HEK293 (cell line): ENCODE data around the gene SLC9A4.

Source experiments
- CTCF ChIA-PET: fragments of 350-600 bp; formaldehyde crosslinking; extraction: SDS; loops from one replicate; lab custom pipeline; 2021; ENCODE audit warnings: antibody characterized with exemption; lab: Yijun Ruan, JAX
- POLR2A ChIA-PET: fragments of 300-600 bp; formaldehyde crosslinking; extraction: SDS; loops from one replicate; lab custom pipeline; 2020; ENCODE audit warnings: antibody characterized with exemption, inconsistent platforms; lab: Yijun Ruan, JAX
- H3K27ac ChIP-seq: fragments of 200-500 bp; sonication (Bioruptor generic); 2 replicates; pipeline ENCODE4 v1.5.1; 2014; ENCODE audit warnings: low read depth, low read length, control low read depth, inconsistent platforms; ENCODE audit errors: extremely low read depth
- H3K36me3 ChIP-seq, 2 experiments: fragments of 200-500 bp in 1 of 2; sonication (Bioruptor generic) in 1 of 2; 1 replicate in 1 of 2; 2 replicates in 1 of 2; pipeline ENCODE4 v1.5.1; 2014 to 2017; ENCODE audit warnings: inconsistent platforms in 2 of 2, low read length in 2 of 2; ENCODE audit not compliant: control insufficient read depth in 2 of 2, insufficient read depth in 1 of 2
- H3K4me1 ChIP-seq: fragments of 200-500 bp; sonication (Bioruptor generic); 2 replicates; pipeline ENCODE4 v1.5.1; 2014; ENCODE audit warnings: mild to moderate bottlenecking, low read length, inconsistent platforms; ENCODE audit not compliant: control insufficient read depth, insufficient read depth
- H3K4me3 ChIP-seq: 2 replicates; pipeline ENCODE4 v1.5.1; 2011; ENCODE audit warnings: low read depth, mild to moderate bottlenecking, control low read depth, low read length, moderate library complexity
- H3K9me3 ChIP-seq: fragments of 200-500 bp; sonication (Bioruptor generic); 2 replicates; pipeline ENCODE4 v1.5.1; 2014; ENCODE audit warnings: low read depth, low read length, inconsistent platforms; ENCODE audit not compliant: control insufficient read depth, insufficient read depth
- FEZF1 ChIP-seq: fragments of 450-650 bp; formaldehyde crosslinking; IDR thresholded peaks from 2 replicates; pipeline ENCODE4 v1.5.1; 2016; ENCODE audit warnings: missing biosample characterization, missing genetic modification characterization
- KLF1 ChIP-seq: fragments of 450-650 bp; formaldehyde crosslinking; IDR thresholded peaks from 2 replicates; pipeline ENCODE4 v1.5.1; 2016; ENCODE audit warnings: missing biosample characterization, missing genetic modification characterization
- KLF10 ChIP-seq: fragments of 450-650 bp; IDR thresholded peaks from 2 replicates; pipeline ENCODE4 v1.5.1; 2018; ENCODE audit warnings: missing biosample characterization, mild to moderate bottlenecking, missing genetic modification characterization
- KLF8 ChIP-seq: fragments of 450-650 bp; formaldehyde crosslinking; IDR thresholded peaks from 2 replicates; pipeline ENCODE4 v1.5.1; 2016; ENCODE audit warnings: missing biosample characterization, missing genetic modification characterization
- PBX3 ChIP-seq: sonication (generic); formaldehyde crosslinking; IDR thresholded peaks from 2 replicates; pipeline ENCODE4 v1.8.1; 2022; ENCODE audit warnings: mild to moderate bottlenecking, moderate library complexity, missing genetic modification reagents
- SP3 ChIP-seq: fragments of 450-650 bp; formaldehyde crosslinking; IDR thresholded peaks from 2 replicates; pipeline ENCODE4 v1.5.1; 2016; ENCODE audit warnings: missing biosample characterization, missing genetic modification characterization
- ZBTB10 ChIP-seq: fragments of 450-650 bp; formaldehyde crosslinking; IDR thresholded peaks from 2 replicates; pipeline ENCODE4 v1.5.1; 2016; ENCODE audit warnings: missing biosample characterization, missing genetic modification characterization
- ZNF155 ChIP-seq: fragments of 450-650 bp; formaldehyde crosslinking; IDR thresholded peaks from 2 replicates; pipeline ENCODE4 v1.5.1; 2016; ENCODE audit warnings: missing biosample characterization, missing genetic modification characterization
- ZNF548 ChIP-seq: fragments of 450-650 bp; formaldehyde crosslinking; IDR thresholded peaks from 2 replicates; pipeline ENCODE4 v1.5.1; 2016; ENCODE audit warnings: missing biosample characterization, missing genetic modification characterization
- ZNF571 ChIP-seq: fragments of 450-650 bp; formaldehyde crosslinking; IDR thresholded peaks from 2 replicates; pipeline ENCODE4 v1.5.0; 2017; ENCODE audit warnings: missing biosample characterization, missing genetic modification characterization
- ZNF670 ChIP-seq: fragments of 450-650 bp; formaldehyde crosslinking; IDR thresholded peaks from 2 replicates; pipeline ENCODE4 v1.5.1; 2016; ENCODE audit warnings: missing biosample characterization, missing genetic modification characterization, low read depth
- ZNF692 ChIP-seq: fragments of 450-650 bp; formaldehyde crosslinking; IDR thresholded peaks from 2 replicates; pipeline ENCODE4 v1.5.1; 2016; ENCODE audit warnings: missing biosample characterization, missing genetic modification characterization
- ZNF707 ChIP-seq: fragments of 450-650 bp; formaldehyde crosslinking; IDR thresholded peaks from 2 replicates; pipeline ENCODE4 v1.5.1; 2016; ENCODE audit warnings: missing biosample characterization, missing genetic modification characterization
- ZNF777 ChIP-seq: fragments of 450-650 bp; formaldehyde crosslinking; IDR thresholded peaks from 2 replicates; pipeline ENCODE4 v1.5.1; 2017; ENCODE audit warnings: missing biosample characterization, missing genetic modification characterization, borderline replicate concordance
- ZSCAN16 ChIP-seq: fragments of 450-650 bp; formaldehyde crosslinking; IDR thresholded peaks from 2 replicates; pipeline ENCODE4 v1.5.1; 2016; ENCODE audit warnings: missing biosample characterization, missing genetic modification characterization
- ZSCAN23 ChIP-seq: fragments of 450-650 bp; formaldehyde crosslinking; IDR thresholded peaks from 2 replicates; pipeline ENCODE4 v1.5.1; 2016; ENCODE audit warnings: missing biosample characterization, missing genetic modification characterization
- ZSCAN4 ChIP-seq: fragments of 450-650 bp; formaldehyde crosslinking; IDR thresholded peaks from 2 replicates; pipeline ENCODE4 v1.5.1; 2017; ENCODE audit warnings: missing biosample characterization, missing genetic modification characterization
- TF ChIP-seq, protein P1 (sequence below): fragments of 450-650 bp; formaldehyde crosslinking; IDR thresholded peaks from 2 replicates; pipeline ENCODE4 v1.5.1; 2016; ENCODE audit warnings: missing biosample characterization, missing genetic modification characterization
- TF ChIP-seq, protein P2 (sequence below): fragments of 450-650 bp; formaldehyde crosslinking; IDR thresholded peaks from 2 replicates; pipeline ENCODE4 v1.5.1; 2017; ENCODE audit warnings: missing biosample characterization, missing genetic modification characterization
- TF ChIP-seq, protein P3 (sequence below): fragments of 450-650 bp; formaldehyde crosslinking; IDR thresholded peaks from 2 replicates; pipeline ENCODE4 v1.5.1; 2017; ENCODE audit warnings: missing biosample characterization, missing genetic modification characterization
- TF ChIP-seq, protein P4 (sequence below): fragments of 450-650 bp; formaldehyde crosslinking; IDR thresholded peaks from 2 replicates; pipeline ENCODE4 v1.5.1; 2016; ENCODE audit warnings: missing biosample characterization, missing genetic modification characterization
- TF ChIP-seq, protein P5 (sequence below): fragments of 450-650 bp; formaldehyde crosslinking; IDR thresholded peaks from 2 replicates; pipeline ENCODE4 v1.5.1; 2016; ENCODE audit warnings: missing biosample characterization, missing genetic modification characterization

SLC9A4 gene

DNA sequence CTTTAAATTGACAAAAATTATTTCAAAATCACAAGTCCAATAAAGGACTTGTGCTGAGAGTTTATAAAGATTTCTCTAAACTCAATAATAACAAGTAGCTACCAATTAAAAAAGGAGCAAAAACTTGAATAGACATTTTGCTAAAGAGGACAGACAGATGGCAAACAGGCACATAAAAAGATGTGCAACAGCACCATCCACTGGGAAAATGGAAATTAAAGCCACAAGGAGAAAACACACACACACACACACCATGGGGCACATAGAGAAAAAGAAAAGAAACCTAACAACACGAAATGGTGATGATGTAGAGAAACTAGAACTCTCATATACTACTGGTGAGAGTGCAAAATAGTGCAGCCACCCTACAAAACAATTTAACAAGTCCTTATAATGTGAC lies 12.6 kb upstream of the SLC9A4 start (continued):
- TF ChIP-seq, protein P1, sequence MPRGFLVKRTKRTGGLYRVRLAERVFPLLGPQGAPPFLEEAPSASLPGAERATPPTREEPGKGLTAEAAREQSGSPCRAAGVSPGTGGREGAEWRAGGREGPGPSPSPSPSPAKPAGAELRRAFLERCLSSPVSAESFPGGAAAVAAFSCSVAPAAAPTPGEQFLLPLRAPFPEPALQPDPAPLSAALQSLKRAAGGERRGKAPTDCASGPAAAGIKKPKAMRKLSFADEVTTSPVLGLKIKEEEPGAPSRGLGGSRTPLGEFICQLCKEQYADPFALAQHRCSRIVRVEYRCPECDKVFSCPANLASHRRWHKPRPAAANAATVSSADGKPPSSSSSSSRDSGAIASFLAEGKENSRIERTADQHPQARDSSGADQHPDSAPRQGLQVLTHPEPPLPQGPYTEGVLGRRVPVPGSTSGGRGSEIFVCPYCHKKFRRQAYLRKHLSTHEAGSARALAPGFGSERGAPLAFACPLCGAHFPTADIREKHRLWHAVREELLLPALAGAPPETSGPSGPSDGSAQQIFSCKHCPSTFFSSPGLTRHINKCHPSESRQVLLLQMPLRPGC (tag by site-specific recombination) = no peak
- TF ChIP-seq KLF1 (tag by site-specific recombination) (no peak), PBX3 (CRISPR knock-in tag) (no peak), SP3 (tag by site-specific recombination) (no peak), ZNF707 (tag by site-specific recombination) (no peak), ZNF155 (tag by site-specific recombination) (no peak)
- TF ChIP-seq, protein P2, sequence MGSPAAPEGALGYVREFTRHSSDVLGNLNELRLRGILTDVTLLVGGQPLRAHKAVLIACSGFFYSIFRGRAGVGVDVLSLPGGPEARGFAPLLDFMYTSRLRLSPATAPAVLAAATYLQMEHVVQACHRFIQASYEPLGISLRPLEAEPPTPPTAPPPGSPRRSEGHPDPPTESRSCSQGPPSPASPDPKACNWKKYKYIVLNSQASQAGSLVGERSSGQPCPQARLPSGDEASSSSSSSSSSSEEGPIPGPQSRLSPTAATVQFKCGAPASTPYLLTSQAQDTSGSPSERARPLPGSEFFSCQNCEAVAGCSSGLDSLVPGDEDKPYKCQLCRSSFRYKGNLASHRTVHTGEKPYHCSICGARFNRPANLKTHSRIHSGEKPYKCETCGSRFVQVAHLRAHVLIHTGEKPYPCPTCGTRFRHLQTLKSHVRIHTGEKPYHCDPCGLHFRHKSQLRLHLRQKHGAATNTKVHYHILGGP (tag by site-specific recombination) = no peak

- ChIA-PET POLR2A (no interaction called here), CTCF (interaction anchor here (0.6 to 3.4 kb wide), 4 partner anchors 9 to 1430 kb away, joined by 3 to 27 read pairs (median 5); partner anchors contain the start of gene SLC9A4)
- Histone ChIP-seq H3K4me1 (no peaks in the 10 kb centered on the region), H3K36me3 (no peaks in the 10 kb centered on the region), H3K27ac (no peak overlapping the region), H3K9me3 (no peaks in the 10 kb centered on the region), H3K4me3 (no peak overlapping the region)
- TF ChIP-seq ZBTB10 (tag by site-specific recombination) (no peak), ZSCAN4 (tag by site-specific recombination) (no peak), ZNF670 (tag by site-specific recombination) (no peak), KLF8 (no peak), ZNF548 (tag by site-specific recombination) (no peak), KLF10 (tag by site-specific recombination) (no peak), ZSCAN23 (tag by site-specific recombination) (no peak), ZSCAN16 (tag by site-specific recombination) (no peak), ZNF692 (tag by site-specific recombination) (no peak), ZNF571 (tag by site-specific recombination) (no peak), ZNF777 (tag by site-specific recombination) (no peak), FEZF1 (tag by site-specific recombination) (no peak)
- TF ChIP-seq, protein P3, sequence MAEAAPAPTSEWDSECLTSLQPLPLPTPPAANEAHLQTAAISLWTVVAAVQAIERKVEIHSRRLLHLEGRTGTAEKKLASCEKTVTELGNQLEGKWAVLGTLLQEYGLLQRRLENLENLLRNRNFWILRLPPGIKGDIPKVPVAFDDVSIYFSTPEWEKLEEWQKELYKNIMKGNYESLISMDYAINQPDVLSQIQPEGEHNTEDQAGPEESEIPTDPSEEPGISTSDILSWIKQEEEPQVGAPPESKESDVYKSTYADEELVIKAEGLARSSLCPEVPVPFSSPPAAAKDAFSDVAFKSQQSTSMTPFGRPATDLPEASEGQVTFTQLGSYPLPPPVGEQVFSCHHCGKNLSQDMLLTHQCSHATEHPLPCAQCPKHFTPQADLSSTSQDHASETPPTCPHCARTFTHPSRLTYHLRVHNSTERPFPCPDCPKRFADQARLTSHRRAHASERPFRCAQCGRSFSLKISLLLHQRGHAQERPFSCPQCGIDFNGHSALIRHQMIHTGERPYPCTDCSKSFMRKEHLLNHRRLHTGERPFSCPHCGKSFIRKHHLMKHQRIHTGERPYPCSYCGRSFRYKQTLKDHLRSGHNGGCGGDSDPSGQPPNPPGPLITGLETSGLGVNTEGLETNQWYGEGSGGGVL (tag by site-specific recombination) = no peak
- TF ChIP-seq, protein P4, sequence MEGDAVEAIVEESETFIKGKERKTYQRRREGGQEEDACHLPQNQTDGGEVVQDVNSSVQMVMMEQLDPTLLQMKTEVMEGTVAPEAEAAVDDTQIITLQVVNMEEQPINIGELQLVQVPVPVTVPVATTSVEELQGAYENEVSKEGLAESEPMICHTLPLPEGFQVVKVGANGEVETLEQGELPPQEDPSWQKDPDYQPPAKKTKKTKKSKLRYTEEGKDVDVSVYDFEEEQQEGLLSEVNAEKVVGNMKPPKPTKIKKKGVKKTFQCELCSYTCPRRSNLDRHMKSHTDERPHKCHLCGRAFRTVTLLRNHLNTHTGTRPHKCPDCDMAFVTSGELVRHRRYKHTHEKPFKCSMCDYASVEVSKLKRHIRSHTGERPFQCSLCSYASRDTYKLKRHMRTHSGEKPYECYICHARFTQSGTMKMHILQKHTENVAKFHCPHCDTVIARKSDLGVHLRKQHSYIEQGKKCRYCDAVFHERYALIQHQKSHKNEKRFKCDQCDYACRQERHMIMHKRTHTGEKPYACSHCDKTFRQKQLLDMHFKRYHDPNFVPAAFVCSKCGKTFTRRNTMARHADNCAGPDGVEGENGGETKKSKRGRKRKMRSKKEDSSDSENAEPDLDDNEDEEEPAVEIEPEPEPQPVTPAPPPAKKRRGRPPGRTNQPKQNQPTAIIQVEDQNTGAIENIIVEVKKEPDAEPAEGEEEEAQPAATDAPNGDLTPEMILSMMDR (tag by site-specific recombination) = no peak
- TF ChIP-seq, protein P5, sequence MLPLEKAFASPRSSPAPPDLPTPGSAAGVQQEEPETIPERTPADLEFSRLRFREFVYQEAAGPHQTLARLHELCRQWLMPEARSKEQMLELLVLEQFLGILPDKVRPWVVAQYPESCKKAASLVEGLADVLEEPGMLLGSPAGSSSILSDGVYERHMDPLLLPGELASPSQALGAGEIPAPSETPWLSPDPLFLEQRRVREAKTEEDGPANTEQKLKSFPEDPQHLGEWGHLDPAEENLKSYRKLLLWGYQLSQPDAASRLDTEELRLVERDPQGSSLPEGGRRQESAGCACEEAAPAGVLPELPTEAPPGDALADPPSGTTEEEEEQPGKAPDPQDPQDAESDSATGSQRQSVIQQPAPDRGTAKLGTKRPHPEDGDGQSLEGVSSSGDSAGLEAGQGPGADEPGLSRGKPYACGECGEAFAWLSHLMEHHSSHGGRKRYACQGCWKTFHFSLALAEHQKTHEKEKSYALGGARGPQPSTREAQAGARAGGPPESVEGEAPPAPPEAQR (tag by site-specific recombination) = no peak
Observed at GRCh38 chr2:102461188-102461587, 11.8 kb upstream of the SLC9A4 start.
